MM.1S (cell line): ENCODE results near the gene CD101.

Source experiments
- DNase-seq: peaks from one replicate; pipeline ENCODE4 v3.0.0-alpha.2; 2015
- H2AFZ ChIP-seq: fragments of 300-600 bp; sonication (generic); 2 replicates; pipeline ENCODE4 v1.6.0; 2016; ENCODE audit warnings: antibody characterized with exemption, low read length
- H3F3A ChIP-seq: fragments of 300-600 bp; sonication (generic); 2 replicates; pipeline ENCODE4 v1.6.1; 2016; ENCODE audit warnings: mild to moderate bottlenecking, antibody characterized with exemption, low read length, moderate library complexity, mixed read lengths; ENCODE audit not compliant: insufficient read depth
- H3K27ac ChIP-seq: fragments of 300-600 bp; sonication (generic); 2 replicates; pipeline ENCODE4 v1.5.1; 2016; ENCODE audit warnings: mild to moderate bottlenecking, low read length
- H3K27me3 ChIP-seq: fragments of 300-600 bp; sonication (generic); replicated peaks from 2 replicates; pipeline ENCODE4 v1.6.0; 2016; ENCODE audit warnings: low read length; ENCODE audit not compliant: insufficient read depth
- H3K36me3 ChIP-seq: fragments of 300-600 bp; sonication (generic); replicated peaks from 2 replicates; pipeline ENCODE4 v1.6.1; 2016; ENCODE audit warnings: mild to moderate bottlenecking, low read length, mixed read lengths; ENCODE audit not compliant: insufficient read depth
- H3K4me1 ChIP-seq: fragments of 300-600 bp; sonication (generic); 2 replicates; pipeline ENCODE4 v1.6.1; 2016; ENCODE audit warnings: low read length, mixed read lengths
- H3K4me2 ChIP-seq: fragments of 300-600 bp; sonication (generic); 2 replicates; pipeline ENCODE4 v1.6.0; 2016; ENCODE audit warnings: low read depth, low read length
- H3K4me3 ChIP-seq: fragments of 300-600 bp; sonication (generic); 2 replicates; pipeline ENCODE4 v1.5.1; 2016; ENCODE audit warnings: low read length, mixed read lengths
- H3K79me2 ChIP-seq: fragments of 300-600 bp; sonication (generic); 2 replicates; pipeline ENCODE4 v1.6.1; 2016; ENCODE audit warnings: mixed run types, low read length, mixed read lengths
- H3K9ac ChIP-seq: fragments of 300-600 bp; sonication (generic); 2 replicates; pipeline ENCODE4 v1.6.1; 2016; ENCODE audit warnings: low read length, mixed read lengths
- H3K9me2 ChIP-seq: fragments of 300-600 bp; sonication (generic); replicated peaks from 2 replicates; pipeline ENCODE4 v1.6.1; 2016; ENCODE audit warnings: mild to moderate bottlenecking, low read length, mixed read lengths; ENCODE audit not compliant: insufficient read depth
- H3K9me3 ChIP-seq: fragments of 300-600 bp; sonication (generic); replicated peaks from 2 replicates; pipeline ENCODE4 v1.6.1; 2016; ENCODE audit warnings: mild to moderate bottlenecking, low read length, mixed read lengths; ENCODE audit not compliant: insufficient read depth
- H4K20me1 ChIP-seq: fragments of 300-600 bp; sonication (generic); 2 replicates; pipeline ENCODE4 v1.6.1; 2016; ENCODE audit warnings: mild to moderate bottlenecking, low read length, moderate library complexity, mixed read lengths; ENCODE audit not compliant: insufficient read depth
- EZH2 ChIP-seq: fragments of 300-600 bp; sonication (generic); optimal IDR thresholded peaks from 2 replicates; pipeline ENCODE3; 2017; ENCODE audit warnings: low read depth, mild to moderate bottlenecking, antibody characterized with exemption, low read length, mixed read lengths
- EZH2phosphoT487 ChIP-seq: fragments of 300-600 bp; sonication (generic); IDR thresholded peaks from 2 replicates; pipeline ENCODE4 v1.6.1; 2018; ENCODE audit warnings: antibody characterized with exemption, low read length
- TF ChIP-seq, protein P1 (sequence below): fragments of 300-600 bp; sonication (generic); IDR thresholded peaks from 2 replicates; pipeline ENCODE4 v1.5.1; 2016; ENCODE audit warnings: antibody characterized with exemption, low read length, mixed read lengths

The CD101 gene

DNA sequence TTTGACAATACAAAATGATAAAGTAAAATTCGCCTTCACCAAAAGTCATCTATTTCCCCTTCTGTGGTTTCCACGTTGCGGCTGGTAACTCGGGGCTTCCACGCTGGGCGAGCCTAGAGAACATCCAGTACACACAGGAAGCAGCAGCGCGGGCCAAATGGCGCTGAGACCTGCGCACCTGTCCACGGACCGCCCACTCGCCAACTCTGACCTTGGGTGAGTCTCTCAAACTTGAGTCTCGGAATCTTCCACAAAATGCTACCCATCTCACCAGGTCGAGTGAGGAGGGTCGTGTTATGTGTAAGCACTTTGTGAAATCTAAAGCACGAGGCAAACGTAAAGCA, 57.7 kb downstream of the CD101 start:
- no peaks in the 10 kb centered on the region for H3K36me3 ChIP-seq
- no peaks in the 10 kb centered on the region for H4K20me1 ChIP-seq
- peak overlapping the region; percentile 72 for H3K4me3 ChIP-seq
- H2AFZ ChIP-seq: peak overlapping the region; percentile 70
- H3K9me2 ChIP-seq: no peaks in the 10 kb centered on the region
- H3K4me2 ChIP-seq: peak overlapping the region; percentile 66
- H3K27ac ChIP-seq: peak overlapping the region; percentile 93
- peak; percentile 65 for DNase-seq
- TF ChIP-seq, protein P1, sequence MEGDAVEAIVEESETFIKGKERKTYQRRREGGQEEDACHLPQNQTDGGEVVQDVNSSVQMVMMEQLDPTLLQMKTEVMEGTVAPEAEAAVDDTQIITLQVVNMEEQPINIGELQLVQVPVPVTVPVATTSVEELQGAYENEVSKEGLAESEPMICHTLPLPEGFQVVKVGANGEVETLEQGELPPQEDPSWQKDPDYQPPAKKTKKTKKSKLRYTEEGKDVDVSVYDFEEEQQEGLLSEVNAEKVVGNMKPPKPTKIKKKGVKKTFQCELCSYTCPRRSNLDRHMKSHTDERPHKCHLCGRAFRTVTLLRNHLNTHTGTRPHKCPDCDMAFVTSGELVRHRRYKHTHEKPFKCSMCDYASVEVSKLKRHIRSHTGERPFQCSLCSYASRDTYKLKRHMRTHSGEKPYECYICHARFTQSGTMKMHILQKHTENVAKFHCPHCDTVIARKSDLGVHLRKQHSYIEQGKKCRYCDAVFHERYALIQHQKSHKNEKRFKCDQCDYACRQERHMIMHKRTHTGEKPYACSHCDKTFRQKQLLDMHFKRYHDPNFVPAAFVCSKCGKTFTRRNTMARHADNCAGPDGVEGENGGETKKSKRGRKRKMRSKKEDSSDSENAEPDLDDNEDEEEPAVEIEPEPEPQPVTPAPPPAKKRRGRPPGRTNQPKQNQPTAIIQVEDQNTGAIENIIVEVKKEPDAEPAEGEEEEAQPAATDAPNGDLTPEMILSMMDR: no peak
- no peak for TF ChIP-seq EZH2
- no peak for TF ChIP-seq EZH2phosphoT487
- H3K79me2 ChIP-seq: peaks cover 26% of the 10 kb centered on the region
- no peaks in the 10 kb centered on the region for H3K27me3 ChIP-seq
- 0 out of 2 replicates have a peak, but pooled peaks cover 6% of the 10 kb centered on the region for H3K4me1 ChIP-seq
- no peaks in the 10 kb centered on the region for H3K9me3 ChIP-seq
- H3K9ac ChIP-seq: peak overlapping the region; percentile 88
- H3F3A ChIP-seq: peaks cover 12% of the 10 kb centered on the region; the same call in 1 of the 2 replicates

DNA sequence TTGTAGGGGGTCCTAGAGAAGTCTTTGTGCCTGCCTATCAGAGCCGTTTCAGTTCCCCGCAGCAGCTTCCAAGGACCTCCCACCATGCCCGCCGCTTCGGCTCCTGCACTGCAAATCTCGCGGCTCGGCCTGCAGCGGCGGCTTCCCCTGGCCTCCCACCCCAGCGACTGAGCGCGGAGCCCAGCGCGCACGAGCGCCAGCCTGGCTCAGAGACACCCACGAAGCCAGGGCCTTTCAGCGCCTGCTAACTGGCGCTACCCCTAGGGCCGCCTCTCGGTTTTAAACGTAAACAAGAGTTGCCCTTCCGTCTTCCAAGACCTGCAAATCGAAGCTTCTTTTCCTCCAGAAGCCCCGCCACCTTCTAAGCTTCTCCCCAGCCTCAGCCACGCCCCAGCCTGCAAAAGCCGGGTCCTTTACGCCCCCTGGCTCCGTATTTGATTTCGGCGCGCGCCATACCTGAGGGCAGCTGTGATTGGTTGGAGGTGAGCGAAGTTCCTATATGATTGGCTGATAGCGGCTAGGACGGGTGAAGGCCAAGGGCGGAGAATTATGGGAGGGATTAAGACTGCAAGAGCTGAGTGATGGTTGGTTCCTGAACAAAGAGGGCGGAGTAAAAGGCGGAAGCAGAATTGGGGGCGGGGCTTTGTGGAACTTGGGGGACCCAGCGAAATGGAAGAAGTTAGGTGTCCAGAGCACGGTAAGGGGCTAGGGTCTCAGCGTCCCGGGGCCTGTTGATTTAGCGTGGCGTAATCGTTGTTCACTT, 58.3 kb downstream of the CD101 start, which contains the start of gene TTF2:
TTF2 (plus strand) TSS at position 649 of the 763 bp plus-strand sequence; CDS start at position 670, 21 bp downstream.
- Histone ChIP-seq H3K27ac (peak within 1 kb of the TSS; percentile 93), H3K9me2 (no peaks in the 10 kb centered on the region), H3K4me2 (peak within 1 kb of the TSS; percentile 66), H3K9me3 (no peaks in the 10 kb centered on the region), H3K36me3 (no peaks in the 10 kb centered on the region), H2AFZ (peak within 1 kb of the TSS; percentile 70), H3K4me1 (0 out of 2 replicates have a peak, but pooled peaks cover 6% of the 10 kb centered on the region), H3K4me3 (peak within 1 kb of the TSS; percentile 89), H4K20me1 (no peaks in the 10 kb centered on the region), H3K79me2 (peaks cover 26% of the 10 kb centered on the region), H3K9ac (peak within 1 kb of the TSS; percentile 88), H3F3A (peaks cover 12% of the 10 kb centered on the region; the same call in 1 of the 2 replicates), H3K27me3 (no peaks in the 10 kb centered on the region)
- DNase-seq: peak; percentile 95
- TF ChIP-seq, protein P1: no peak
- no peak for TF ChIP-seq EZH2phosphoT487
- no peak for TF ChIP-seq EZH2

GRCh38 chr1:117060441-117061317, 59.1 kb downstream of the CD101 start:
- Histone ChIP-seq H3K79me2 (peaks cover 26% of the 10 kb centered on the region), H3K4me1 (0 out of 2 replicates have a peak, but pooled peaks cover 6% of the 10 kb centered on the region), H4K20me1 (no peaks in the 10 kb centered on the region), H3K27ac (peak overlapping the region; percentile 61; the same call in 1 of the 2 replicates), H3K9me3 (no peaks in the 10 kb centered on the region), H3K4me2 (peak overlapping the region; percentile 55), H3K4me3 (peak overlapping the region; percentile 89), H3K9ac (peak overlapping the region; percentile 88), H3F3A (peaks cover 12% of the 10 kb centered on the region; the same call in 1 of the 2 replicates), H3K9me2 (no peaks in the 10 kb centered on the region), H3K27me3 (no peaks in the 10 kb centered on the region), H2AFZ (peak overlapping the region; percentile 61), H3K36me3 (no peaks in the 10 kb centered on the region)
- peak; percentile 39 for DNase-seq
- TF ChIP-seq EZH2phosphoT487 (no peak), EZH2 (no peak)
- TF ChIP-seq, protein P1: no peak
